Mucosa of descending colon (tissue), 3 donors: ENCODE data around the gene FOXD2. TPM values are rescaled to one million over a fixed set of nuclear protein-coding genes. Genes with fewer than 3 reads are reported as not detected.

Experiments
- ATAC-seq: fragments of 200-7000 bp; cut with Tn5 transposase; one replicate; pipeline ENCODE4 v1.9.1; 2020; ENCODE audit warnings: mild to moderate bottlenecking, moderate library complexity
- DNase-seq, 3 donors: peaks; one replicate each; pipeline ENCODE4 v3.0.0-alpha.2; 2020
- H3K36me3 ChIP-seq: fragments of 200-600 bp; one replicate; pipeline ENCODE4 v1.8.0; 2021; ENCODE audit warnings: low read depth, mild to moderate bottlenecking
- H3K4me1 ChIP-seq: fragments of 200-600 bp; one replicate; pipeline ENCODE4 v1.8.0; 2021; ENCODE audit warnings: low read depth, mild to moderate bottlenecking
- H3K4me3 ChIP-seq: fragments of 200-600 bp; one replicate; pipeline ENCODE4 v1.8.0; 2021; ENCODE audit warnings: mild to moderate bottlenecking
- H3K9me3 ChIP-seq: fragments of 200-600 bp; one replicate; pipeline ENCODE4 v1.8.0; 2021; ENCODE audit warnings: mild to moderate bottlenecking
- CTCF ChIP-seq: fragments of 200-600 bp; IDR thresholded peaks from one replicate; pipeline ENCODE4 v1.8.0; 2022; ENCODE audit warnings: antibody characterized with exemption, mild to moderate bottlenecking
- intact Hi-C, 2 donors: fragments of 100-400 bp; cut with DNase I in 1 of 2; cut with micrococcal nuclease in 1 of 2; formaldehyde crosslinking; loops; one replicate each; pipeline versions ENCODE4 v1.11.0 to v1.11.1; 2022; cut with DNase I, micrococcal nuclease
- total RNA-seq, 3 donors: library from RNA; stranded (reverse); fragmentation: NEBNext Ultra II Directional in 2 of 3; extraction: Animal tissue kit (Norgen Biotek cat#: 25700) in 2 of 3; gene quantifications; one replicate each; pipeline versions ENCODE4 v1.2.1 to v1.2.4, GENCODE V29; 2021 to 2023
- donor health status: DM: no; HTN: no; CAD: no; lungs with moderate emphysema.
- donor health status: DM: no; HTN: no; CAD: no.
- donor health status: DM: no; HTN: yes; CAD: no.

FOXD2 gene
- total RNA-seq, 3 donors from 2014 or later, result 7.7 to 24.8 (median 17.1) TPM

- no peaks in the 10 kb centered on the region for H3K9me3 ChIP-seq
- H3K4me3 ChIP-seq, result no peak overlapping the region
- H3K4me1 ChIP-seq, result no peaks in the 10 kb centered on the region
- DNase-seq (no peak), ATAC-seq (no peak)
- intact Hi-C loops, result no loop called here
- TF ChIP-seq CTCF, result no peak
- H3K36me3 ChIP-seq, result no peaks in the 10 kb centered on the region
Observed at GRCh38 chr1:47410068-47410455, 27.8 kb upstream of the FOXD2 start.

- Histone ChIP-seq H3K4me3 (no peak overlapping the region), H3K4me1 (no peaks in the 10 kb centered on the region), H3K36me3 (no peaks in the 10 kb centered on the region), H3K9me3 (no peaks in the 10 kb centered on the region)
- DNase-seq (no peak), ATAC-seq (no peak)
- intact Hi-C loops, result no loop called here
- no peak for TF ChIP-seq CTCF
Observed at GRCh38 chr1:47411436-47411835, 26.4 kb upstream of the FOXD2 start.

DNA sequence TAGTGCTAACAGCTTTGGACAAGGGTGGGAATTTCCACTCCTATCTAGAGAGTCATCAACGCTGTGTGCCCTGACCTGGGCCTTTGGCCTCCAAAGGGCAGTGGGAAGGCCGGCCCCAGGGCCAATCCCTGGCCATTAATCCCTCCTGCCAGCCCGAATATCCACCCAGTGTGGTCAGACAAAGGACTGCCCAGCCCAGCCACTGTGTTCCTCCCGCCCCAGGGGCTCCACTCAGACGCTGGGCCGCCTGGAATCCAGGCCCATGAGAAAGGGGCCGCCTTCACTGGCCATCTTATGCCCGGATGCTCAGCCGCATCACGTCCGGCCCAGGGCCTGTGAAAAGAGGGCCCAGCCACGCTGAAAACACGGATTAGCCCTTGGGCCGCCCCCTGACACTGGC is 25.4 kb upstream of the FOXD2 start:
- ATAC-seq (no peak), DNase-seq (no peak)
- TF ChIP-seq CTCF, result no peak
- no peak overlapping the region for H3K4me3 ChIP-seq
- no peaks in the 10 kb centered on the region for H3K9me3 ChIP-seq
- no peaks in the 10 kb centered on the region for H3K4me1 ChIP-seq
- H3K36me3 ChIP-seq, result no peaks in the 10 kb centered on the region
- intact Hi-C loops, result no loop called here

GRCh38 chr1:47415728-47416318 is 22.0 kb upstream of the FOXD2 start, which contains the start of gene FOXE3:
Gene FOXE3, plus strand, starts transcription at chr1:47416285. Its CDS starts 31 bp downstream, at chr1:47416316.
- Histone ChIP-seq H3K36me3 (no peaks in the 10 kb centered on the region), H3K4me1 (no peaks in the 10 kb centered on the region), H3K9me3 (no peaks in the 10 kb centered on the region), H3K4me3 (no peak within 1 kb of the TSS)
- no peak for ATAC-seq
- intact Hi-C loops, result no loop called here
- no peak for TF ChIP-seq CTCF
- DNase-seq, result no peak

DNA sequence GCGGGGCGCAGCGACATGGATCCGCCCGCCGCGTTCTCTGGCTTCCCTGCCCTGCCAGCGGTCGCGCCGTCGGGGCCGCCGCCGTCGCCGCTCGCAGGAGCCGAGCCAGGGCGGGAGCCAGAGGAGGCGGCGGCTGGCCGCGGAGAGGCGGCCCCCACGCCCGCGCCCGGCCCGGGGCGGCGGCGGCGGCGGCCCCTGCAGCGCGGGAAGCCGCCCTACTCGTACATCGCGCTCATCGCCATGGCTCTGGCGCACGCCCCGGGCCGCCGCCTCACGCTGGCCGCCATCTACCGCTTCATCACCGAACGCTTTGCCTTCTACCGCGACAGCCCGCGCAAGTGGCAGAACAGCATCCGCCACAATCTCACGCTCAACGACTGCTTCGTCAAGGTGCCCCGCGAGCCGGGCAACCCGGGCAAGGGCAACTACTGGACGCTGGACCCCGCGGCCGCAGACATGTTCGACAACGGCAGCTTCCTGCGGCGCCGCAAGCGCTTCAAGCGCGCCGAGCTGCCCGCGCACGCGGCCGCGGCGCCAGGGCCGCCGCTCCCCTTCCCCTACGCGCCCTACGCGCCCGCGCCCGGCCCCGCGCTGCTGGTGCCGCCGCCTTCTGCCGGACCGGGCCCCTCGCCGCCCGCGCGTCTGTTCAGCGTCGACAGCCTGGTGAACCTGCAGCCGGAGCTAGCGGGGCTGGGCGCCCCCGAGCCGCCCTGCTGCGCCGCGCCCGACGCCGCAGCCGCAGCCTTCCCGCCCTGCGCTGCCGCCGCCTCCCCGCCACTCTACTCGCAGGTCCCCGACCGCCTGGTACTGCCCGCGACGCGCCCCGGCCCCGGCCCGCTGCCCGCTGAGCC is 21.3 kb upstream of the FOXD2 start:
- no peak for TF ChIP-seq CTCF
- Histone ChIP-seq H3K4me3 (no peak overlapping the region), H3K4me1 (no peaks in the 10 kb centered on the region), H3K36me3 (no peaks in the 10 kb centered on the region), H3K9me3 (no peaks in the 10 kb centered on the region)
- ATAC-seq, result peak; percentile 62
- intact Hi-C loops, result no loop called here
- peak in 2 of 3 donors; percentile 17 to 44 for DNase-seq
